GM21526 (cell line): Measurements from ENCODE around the gene SPC24.
"Not testable (repeated sequence)": the region's sequence is repeated elsewhere in the genome, so short reads cannot be mapped to it uniquely, and the experiment has no call there.

Experiments
- ATAC-seq: cut with Tn5 transposase; IDR thresholded peaks from one replicate; pipeline ENCODE4 v1.9.1; 2021; ENCODE audit warnings: moderate library complexity; ENCODE audit not compliant: unreplicated experiment, low FRiP score

Gene SPC24

DNA sequence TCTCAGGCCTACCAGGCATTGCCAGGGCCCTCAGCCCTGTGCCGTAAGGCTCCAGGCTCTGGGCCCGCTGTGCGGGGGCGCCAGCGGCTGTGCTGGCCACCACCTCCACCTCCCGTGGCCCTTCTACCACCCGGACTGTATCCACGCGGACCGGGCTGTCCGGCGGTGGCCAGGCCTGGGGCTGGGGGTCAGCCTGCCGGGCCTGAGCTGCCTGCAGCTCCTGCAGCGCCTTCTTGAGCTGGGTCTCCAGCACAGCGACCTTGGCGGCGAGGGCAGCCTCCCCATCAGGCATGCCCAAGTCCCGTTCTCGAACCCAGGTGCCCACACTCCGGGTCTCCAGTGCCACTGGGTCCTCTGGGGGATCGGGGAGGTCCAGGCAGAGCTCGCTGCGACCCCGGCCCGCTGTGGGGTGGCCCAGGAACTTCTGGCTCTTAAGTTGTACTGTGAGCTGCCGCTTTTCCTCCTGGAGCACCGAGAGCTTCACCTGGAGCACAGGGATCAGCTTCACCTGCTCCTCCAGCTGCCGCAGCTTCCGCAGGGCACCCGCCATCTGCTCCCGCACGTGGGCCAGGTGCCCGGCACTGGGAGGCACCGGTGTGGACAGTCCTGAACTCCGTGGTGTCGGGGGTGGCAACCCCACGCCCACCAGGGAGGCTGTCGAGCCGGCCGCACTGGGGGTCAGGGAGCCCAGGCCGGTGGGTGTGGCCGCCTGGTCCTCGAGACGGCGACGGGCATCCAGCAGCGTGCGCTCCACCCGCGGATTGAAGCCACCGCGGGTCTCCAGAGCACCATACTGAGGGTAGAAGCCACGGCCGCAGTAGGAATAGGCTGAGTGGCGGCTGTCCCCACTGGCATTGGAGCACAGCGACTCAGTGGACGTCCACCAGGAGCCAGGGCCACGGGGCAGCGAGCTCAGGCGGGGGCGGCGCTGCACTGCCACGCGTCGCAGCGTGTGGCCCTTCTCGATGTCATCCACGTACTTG is 37.7 kb upstream of the SPC24 start:
- ATAC-seq, result no peak

DNA sequence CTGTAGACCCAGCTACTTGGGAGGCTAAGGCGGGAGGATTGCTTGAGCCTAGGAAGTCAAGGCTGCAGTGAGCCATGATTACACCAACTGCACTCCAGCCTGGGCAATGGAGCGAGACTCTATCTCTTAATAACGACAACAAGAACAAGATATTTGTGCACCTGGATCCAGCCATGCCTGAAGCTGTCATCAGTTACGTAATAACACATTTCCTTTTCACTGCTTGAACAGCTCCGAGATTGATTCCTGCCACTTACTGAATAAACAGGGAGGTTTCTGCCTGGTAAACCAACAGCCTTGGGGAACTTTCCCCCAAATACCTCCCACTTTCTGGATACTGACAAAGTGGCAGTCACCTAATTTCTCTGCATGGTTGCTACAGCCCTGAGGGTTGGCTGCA is 36.4 kb upstream of the SPC24 start:
- ATAC-seq, result no peak

DNA sequence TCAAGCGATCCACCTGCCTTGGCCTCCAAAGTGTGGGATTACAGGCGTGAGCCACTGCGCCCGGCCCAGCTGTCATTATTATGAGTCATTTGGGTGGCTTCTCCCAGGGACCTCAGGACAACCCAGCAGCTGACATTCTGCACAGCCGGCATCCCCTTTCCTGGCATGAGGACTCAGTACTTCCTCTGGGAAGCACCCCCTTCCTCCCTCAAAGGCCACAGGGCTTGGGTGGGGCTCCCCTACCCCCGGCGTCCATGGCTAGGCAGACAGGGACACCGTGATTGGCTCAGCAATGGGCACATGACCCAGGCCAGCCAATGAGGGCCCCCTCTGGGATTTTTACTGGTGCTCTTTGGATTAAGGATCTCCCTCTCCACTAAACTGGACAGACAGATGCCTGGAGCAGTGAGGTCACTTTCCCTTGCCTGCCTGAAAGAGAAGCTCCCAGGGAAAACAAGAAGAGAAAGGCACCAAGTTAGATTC is 35.7 kb upstream of the SPC24 start:
- no peak for ATAC-seq

DNA sequence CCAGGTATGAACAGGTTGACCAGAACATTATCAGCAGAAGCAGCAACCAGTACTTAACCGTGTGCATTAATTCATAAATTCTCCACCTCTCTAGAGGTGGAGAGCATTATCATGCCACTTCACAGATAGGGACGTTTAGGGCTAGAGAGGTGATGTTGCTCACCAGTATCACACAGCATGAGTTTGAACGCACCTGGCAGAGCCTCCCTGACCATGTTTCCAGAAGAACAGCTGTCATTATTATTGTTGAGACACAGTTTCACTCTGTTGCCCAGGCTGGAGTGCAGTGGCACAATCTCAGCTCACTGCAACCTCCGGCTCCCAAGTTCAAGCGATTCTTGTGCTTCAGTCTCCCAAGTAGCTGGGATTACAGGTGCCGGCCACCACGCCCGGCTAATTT is 34.9 kb upstream of the SPC24 start:
- ATAC-seq, result no peak

DNA sequence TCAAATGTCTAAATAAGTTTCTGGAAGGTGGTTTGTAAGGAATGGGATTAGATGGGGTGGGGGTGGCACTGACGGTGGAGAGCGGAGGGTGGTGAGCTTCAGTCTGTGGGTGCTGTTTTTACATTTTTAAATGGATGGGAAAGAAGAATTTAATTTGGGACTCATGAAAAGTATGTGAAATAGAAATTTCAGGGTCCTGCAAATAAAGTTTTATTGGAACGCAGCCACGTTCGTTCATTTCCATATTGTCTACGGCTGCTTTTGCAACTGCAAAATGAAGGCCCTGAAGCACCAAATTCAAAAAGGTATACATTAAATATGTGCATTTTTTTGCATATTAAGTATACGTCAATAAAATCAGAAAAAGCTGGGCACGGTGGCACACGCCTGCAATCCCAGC is 31.9 kb upstream of the SPC24 start:
- no peak for ATAC-seq

DNA sequence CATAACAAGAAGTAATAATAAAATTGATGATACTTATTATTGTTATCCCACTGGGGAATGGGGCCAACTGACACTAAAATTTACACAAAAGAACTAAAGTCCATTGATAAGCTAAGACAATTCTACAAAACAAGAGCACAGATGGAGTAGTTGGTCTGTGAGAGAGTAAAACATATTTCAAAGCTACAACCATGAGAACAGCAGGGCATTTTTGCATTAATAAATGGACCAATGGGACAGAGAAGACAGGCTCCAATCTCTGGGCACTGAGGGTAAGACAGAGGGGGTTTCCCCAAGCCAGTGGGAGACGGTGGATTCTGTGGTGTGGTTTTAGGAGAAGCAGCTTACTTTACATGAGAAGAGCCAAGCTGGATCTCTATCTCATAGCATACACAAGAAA is 27.4 kb upstream of the SPC24 start:
- ATAC-seq, result no peak

DNA sequence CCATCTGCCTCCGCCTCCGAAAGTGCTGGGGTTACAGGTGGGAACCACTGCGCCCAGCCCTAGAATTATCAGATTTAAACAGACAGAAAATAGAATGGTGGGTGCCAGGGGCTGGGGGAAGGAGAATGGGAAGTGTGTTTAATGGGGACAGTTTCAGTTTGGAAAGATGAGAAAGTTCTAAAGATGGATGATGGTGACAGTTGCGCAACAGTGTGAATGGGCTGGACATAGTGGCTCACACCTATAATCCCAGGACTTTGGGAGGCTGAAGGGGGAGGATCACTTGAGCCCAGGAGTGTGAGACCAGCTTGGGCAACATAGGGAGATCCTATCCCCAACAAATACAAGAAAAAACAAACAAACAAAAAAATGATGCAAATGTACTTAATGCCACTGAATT is 25.9 kb upstream of the SPC24 start:
- no peak for ATAC-seq

DNA sequence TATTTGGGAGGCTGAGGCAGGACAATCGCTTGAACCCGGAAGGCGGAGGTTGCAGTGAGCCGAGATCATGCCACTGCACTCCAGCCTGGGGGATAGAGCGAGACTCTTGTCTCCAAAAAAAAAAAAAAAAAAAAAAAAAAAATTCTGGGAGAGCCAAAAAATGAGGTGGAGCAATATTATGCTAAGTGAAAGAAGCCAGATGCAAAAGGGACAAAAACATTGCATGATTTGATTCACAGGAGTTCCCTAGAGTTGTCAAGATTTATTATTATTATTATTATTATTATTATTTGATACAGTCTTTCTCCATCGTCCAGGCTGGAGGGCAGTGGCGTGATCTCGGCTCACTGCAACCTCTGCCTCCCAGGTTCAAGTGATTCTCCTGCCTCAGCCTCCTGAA is 25.4 kb upstream of the SPC24 start:
- not testable (repeated sequence) for ATAC-seq

DNA sequence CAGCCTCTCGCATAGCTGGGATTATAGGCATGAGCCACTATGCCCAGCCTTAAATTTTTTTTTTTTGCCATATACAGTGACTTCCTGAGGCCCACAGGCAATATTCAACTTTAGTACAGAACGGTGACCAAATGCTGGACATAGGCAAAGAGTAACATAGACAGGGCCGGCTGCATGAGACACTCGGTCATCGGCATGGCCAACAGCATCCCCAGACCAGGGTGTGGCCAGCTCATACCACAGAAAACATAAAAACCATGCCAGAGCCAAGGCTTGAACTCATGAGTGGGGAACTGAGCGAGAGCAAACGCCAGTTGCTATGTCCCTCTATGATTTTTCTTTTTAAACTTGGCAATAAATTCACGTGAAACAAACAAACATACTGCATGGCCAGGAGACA is 24.8 kb upstream of the SPC24 start:
- no peak for ATAC-seq

DNA sequence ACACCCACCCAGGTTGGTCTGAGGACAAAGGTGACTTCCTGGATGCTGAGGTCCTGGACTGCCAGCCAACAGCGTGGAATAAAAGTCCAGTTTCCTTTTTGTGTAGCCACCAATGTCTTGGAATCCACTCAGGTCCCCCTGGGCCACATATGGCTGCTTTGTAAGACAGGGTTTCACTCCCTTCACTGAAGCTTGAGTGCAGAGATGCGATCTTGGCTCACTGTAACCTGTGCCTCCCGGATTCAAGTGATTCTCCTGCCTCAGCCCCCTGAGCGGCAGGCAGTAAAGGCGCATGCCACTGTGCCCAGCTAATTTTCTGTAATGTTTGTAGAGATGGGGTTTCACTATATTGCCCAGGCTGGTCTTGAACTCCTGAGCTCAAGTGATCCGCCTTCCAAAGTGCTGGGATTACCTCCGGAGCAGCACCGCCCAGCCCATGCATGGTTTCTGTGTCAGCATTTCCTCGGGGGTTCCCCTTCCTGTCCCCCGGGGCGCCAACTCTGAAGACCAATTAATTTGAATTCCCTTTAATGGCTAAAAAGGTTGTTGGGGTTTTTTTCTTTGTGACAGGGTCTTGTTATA is 24.2 kb upstream of the SPC24 start:
- ATAC-seq, result no peak

DNA sequence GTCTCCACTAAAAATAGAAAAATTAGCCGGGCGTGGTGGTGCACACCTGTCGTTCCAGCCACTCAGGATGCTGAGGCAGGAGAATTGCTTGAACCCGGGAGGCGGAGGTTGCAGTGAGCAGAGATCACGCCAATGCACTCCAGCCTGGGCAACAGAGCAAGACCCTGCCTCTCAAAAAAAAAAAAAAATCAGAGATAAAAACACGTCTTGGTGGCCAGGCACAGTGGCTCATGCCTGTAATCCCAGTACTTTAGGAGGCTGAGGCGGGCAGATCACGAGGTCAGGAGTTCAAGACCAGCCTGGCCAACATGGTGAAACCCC is 23.5 kb upstream of the SPC24 start:
- not testable (repeated sequence) for ATAC-seq

DNA sequence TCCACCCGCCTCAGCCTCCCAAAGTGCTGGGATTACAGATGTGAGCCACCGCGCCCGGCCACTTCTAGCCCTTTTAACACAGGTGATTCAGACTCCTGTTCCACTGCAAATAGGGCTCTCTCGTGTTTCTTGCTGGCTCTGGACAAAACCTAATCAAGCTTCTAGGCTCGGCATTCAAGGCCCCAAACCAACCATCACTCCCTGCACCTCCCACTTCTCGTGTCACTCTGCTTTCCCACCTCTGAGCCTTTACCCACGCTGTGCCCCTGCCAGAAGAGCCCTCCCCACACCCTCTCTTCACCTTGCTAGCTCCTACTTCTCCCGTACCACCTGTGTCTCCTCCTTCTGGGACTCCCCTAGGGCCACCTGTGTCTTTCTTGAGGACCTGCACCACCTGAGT is 22.0 kb upstream of the SPC24 start:
- no peak for ATAC-seq

DNA sequence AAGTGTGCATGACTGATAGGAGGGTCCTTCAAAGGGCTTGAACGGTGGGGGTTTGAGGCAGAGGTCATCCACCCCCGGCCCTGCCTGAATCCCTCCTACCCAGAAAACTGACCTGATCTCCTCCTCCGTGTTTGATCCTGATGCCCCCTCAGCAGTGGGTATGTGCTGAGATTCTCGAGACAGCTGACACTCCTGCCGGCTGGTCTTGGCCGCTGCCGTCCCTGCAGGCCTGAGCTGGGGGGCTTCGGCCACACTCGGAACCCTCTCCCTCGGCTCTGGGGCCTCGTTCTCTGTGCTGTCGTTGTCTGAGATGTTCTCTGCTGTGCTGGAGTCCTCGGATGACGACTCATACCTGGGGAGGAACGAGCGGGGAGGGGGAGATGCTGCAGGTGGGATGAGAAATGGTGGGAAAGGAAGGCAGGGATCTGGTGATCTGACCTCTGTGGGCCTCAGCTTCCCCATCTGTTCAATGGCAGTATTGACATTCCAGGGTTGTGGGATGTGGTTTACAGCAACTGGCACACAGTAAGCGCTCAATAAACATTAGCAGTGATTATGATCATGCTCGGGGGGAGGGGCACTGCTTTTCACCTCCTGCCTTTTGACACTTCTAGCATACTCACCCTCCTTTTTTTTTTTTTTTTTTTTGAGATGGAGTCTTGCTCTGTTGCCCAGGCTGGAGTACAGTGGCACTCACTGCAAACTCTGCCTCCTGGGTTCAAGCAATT is 21.0 kb upstream of the SPC24 start:
- no peak for ATAC-seq

DNA sequence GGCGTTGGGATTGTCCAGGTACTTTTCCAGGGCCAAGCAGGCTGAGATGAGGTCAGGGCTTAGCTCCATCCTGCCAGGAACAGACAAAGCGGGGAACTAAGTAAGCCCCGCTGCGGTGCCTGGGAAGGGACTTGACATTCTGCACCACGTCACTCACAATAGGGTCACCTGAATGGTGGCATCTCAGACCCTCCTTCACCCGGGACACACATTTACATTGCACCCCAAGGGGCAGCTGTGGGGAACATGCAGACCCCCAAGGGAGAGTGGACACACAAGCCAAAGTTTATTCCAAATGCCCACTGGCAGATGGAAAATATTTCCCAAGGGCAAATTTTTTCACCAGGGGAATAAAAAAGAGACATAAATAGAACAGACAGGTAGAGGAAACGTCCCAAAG is 20.3 kb upstream of the SPC24 start:
- ATAC-seq, result no peak

DNA sequence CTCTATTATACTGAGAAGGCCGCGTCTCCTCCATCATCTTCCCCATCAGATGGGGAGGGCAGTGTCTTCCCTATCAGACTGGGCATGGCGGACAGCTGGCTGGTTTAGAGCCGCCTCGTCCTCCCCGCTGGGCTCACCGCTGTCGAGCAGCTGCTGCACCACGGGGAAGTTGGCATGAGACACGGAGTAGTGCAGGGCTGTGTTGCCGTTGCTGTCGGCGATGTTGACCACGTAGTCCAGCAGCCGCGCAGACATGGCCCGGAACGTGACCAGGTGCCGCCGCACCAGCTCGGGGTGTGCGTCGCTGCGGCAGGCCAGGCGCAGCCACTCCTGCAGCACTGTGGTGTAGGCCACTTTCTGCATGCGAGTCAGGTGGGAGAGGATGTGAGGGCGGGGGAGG is 18.8 kb upstream of the SPC24 start:
- ATAC-seq, result no peak

DNA sequence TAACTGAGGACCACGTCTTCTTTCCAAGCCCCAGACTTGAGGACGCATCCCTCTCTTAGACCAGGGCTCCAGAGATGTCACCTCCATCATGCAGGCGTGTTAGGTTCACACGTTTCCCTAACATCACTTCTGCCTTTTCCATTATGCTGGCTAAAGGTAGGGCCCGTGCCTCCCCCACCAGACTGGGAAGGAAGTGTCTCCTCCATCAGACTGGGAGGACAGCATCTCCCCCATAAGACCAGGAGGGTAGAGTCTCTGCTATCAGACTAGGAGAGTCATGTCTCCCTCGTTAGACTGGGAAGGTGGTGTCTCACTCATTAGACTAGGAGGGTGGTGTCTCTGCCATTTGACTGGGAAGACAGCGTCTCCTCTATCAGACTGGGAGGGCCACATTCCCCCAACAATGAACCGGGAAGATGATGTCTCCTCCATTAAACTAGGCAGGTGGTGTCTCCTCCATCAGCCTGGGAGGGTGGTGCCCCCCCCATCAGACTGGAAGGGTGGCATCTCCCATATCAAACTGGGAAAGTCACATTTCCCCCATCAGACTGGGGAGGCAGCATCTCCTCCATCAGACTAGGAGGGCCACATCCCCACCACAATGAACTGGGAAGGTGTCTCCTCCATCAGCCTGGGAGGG is 18.1 kb upstream of the SPC24 start:
- ATAC-seq, result no peak

DNA sequence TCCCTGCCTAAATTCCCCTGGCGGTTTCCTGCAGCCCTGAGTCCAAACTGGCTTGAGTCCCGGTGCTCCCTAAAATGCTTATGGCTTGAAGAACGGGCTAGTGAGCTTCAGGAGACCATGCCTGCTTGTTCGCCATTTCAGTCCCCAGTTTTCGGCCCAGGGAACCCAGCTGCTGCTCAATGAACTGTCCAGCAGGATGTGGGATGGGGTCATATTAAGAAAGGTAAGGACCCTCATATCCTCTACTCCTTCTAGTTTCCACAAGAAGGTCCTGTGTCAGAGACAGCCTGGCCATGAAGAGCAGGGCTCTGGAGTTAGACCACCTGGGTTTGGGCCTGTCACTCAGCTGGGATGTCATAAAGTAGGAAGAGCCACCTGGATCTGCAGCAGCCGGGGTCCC is 17.0 kb upstream of the SPC24 start:
- ATAC-seq, result no peak

DNA sequence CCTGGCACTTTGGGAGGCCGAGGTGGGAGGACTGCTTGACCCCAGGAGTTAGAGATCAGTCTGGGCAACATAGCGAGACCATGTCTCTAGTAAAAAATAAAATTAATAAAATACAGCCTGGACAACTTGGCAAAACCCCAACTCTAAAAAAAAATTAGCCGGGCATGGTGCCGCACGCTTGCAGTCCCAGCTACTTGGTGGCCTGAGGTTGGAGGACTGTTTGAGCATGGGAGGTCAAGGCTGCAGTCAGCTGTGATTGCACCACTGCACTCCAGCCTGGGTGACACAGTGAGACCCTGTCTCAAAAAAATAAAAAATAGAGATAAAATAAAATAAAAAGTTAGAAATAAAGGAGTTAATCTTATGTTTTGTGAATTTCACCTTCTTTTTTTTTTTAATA is 15.6 kb upstream of the SPC24 start:
- ATAC-seq, result no peak

DNA sequence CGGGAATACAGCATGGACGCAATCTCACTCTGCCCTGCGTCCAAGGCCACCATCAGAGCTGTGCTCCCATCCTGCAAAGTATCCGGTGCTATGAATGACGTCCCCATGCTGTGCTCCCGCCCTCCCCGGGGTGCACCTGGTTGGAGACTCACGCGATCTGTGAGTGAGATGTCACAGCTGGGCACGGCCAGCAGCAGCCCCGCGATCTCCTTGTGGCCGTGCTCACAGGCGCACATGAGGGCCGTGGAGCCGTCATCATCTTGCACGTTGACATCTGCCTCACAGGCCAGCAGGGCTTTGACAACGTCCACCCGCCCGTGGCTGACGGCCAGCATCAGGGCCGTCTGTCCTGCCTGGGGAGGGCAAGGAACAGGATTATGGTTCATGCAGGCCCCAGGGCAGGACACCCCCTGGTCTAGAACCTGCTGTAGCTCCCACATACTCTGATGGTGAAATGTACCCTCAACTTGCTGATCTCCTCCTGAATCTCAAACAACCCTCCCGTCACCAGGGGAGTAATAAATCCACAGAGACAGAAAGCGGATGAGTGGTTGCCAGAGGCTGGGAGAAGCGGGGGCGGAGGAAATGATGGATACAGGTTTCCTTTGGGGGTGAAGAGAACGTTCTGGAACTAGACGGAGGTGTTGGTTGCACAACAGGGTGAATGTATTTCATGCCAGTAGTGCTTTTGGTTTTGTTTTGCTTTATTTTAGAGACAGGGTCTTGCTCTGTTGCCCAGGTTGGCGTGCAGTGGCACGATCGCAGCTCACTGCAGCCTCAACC is 14.5 kb upstream of the SPC24 start:
- ATAC-seq, result no peak

DNA sequence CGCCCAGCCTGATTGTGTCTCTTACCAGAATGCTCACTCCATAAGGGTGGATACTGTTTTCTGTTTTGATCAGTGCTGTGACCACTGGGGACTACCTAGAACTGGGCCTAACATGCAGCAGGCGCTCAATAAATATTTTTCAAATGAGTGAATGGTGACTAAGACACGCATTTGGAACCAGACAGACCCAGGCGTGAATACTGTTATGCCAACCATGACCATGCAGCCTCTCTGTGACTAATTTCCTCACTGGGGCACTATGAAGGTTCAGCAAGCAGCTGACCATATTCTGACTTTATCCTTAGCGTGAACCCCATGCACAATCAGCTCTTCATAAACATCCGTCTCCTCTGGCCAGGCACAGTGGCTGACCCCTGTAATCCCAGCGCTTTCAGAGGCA is 13.0 kb upstream of the SPC24 start:
- no peak for ATAC-seq
